Esophagus squamous epithelium (tissue), 4 donors: ENCODE measurements around the gene CLDN14.

ENCODE experiments used
- POLR2A ChIP-seq, 4 donors: fragments of 450-650 bp; IDR thresholded peaks; one replicate each; pipeline ENCODE4 v1.6.1; 2017; ENCODE audit warnings: antibody characterized with exemption in 4 of 4, mild to moderate bottlenecking in 4 of 4, moderate library complexity in 3 of 4
- TF ChIP-seq, protein P1 (sequence below), 6 experiments: fragments of 450-650 bp in 4 of 6; fragments of 200-600 bp in 2 of 6; sonication (generic) in 2 of 6; IDR thresholded peaks; one replicate each; pipeline ENCODE4 v1.5.1; 2016 to 2019; ENCODE audit warnings: antibody characterized with exemption in 6 of 6, mild to moderate bottlenecking in 4 of 6, moderate library complexity in 4 of 6

DNA sequence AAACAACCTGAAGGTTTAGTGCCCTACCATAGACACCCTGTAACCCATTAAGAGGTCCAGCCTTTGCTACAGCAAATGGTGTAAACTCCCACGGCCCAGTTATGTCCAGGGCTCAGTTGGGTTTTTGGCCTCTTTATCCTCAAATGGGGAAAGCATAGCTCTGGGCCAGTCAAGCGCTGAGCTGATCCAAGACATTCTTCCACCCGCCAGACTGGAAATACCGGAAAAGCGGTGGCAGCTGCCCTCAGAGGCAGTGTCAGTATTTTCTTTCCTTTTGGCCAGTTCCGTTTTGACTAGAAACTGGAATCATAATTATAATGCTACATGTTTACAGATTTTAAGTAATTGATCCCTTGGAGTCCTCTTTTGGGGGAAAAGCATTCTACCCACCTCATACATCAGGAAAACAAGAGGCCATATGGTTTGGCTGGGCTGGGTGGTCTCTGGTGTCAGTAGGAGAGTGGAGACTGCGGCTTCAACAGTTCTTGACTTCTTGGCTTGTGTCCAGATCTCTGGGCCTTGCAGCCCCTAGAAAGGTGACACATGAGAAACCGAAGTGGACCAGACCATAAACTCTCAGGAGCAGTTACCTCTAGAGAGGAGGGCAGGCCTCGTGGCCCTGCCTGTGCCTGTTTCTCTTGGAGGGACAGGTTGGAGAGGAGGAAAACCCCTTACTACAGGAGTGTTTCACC lies 30.2 kb upstream of the CLDN14 start:
- TF ChIP-seq, protein P1, sequence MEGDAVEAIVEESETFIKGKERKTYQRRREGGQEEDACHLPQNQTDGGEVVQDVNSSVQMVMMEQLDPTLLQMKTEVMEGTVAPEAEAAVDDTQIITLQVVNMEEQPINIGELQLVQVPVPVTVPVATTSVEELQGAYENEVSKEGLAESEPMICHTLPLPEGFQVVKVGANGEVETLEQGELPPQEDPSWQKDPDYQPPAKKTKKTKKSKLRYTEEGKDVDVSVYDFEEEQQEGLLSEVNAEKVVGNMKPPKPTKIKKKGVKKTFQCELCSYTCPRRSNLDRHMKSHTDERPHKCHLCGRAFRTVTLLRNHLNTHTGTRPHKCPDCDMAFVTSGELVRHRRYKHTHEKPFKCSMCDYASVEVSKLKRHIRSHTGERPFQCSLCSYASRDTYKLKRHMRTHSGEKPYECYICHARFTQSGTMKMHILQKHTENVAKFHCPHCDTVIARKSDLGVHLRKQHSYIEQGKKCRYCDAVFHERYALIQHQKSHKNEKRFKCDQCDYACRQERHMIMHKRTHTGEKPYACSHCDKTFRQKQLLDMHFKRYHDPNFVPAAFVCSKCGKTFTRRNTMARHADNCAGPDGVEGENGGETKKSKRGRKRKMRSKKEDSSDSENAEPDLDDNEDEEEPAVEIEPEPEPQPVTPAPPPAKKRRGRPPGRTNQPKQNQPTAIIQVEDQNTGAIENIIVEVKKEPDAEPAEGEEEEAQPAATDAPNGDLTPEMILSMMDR (IDR thresholded peaks at IDR 0.05) = no peak
- no peak for TF ChIP-seq POLR2A (IDR thresholded peaks at IDR 0.05)
